ENCODE results near the gene DHX8. TPM values are rescaled to one million over a fixed set of nuclear protein-coding genes. Genes with fewer than 3 reads are reported as not detected.

Gene DHX8
- total RNA-seq, 1 experiment from 2014 or later: 53.5 TPM

DNA sequence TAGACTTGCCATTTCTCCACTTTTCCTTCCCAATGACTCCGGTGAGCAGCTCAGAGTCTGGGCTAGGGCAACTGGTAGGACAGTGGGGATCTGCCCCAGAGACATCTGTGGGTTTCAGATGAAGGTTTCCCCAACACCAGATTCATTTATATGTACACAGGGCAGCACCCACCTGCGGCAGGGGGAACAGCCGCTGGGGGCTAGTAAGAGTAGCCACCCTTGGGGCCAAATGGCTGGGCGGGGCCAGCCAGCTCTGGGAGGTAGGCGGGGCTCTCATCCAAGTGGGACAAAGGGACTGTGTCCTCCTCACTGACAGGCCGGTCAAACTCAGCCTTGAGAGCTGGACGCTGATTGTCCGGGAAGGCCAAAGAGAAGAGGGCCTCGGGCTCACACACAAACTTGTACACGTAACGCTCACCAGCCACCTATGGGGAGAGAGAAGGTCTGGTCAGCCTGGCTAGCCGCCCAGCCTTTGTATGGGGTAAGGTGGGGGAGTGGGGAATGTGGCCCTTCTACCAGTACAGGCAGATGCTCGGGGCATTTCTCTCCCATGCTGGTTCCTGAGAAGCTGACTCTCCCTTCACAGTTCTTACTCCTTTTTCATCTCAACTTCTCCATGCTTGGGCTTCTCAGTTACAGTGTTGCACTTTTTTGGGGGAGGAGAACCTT is 44.7 kb downstream of the DHX8 start:
- ChIA-PET RAD21 (ENCODE audit: low non-redundant PET in 1 of 2, low total read pairs in 2 of 2, uncharacterized antibody in 2 of 2, unreplicated experiment in 2 of 2) (no interaction called here), POLR2A (no interaction called here), CTCF (no interaction called here)
- H2AFZ ChIP-seq (ENCODE audit: low read depth, low read length, poor library complexity, severe bottlenecking): no peak overlapping the region
- ATAC-seq: 0 out of 2 replicates have a peak, but pooled peaks have one; percentile 43
- no TSS peak for BruUV-seq (replicated peaks)
- no peak overlapping the region; the same call in 1 of the 2 replicates for H3K27ac ChIP-seq (ENCODE audit: low read depth, low read length)
- peaks cover 14 to 23% of the 10 kb centered on the region in 2 experiments; a peak in 3 of 4 replicates for H3K36me3 ChIP-seq (ENCODE audit: control insufficient read depth in 1 of 2, insufficient read depth in 2 of 2, low read length in 2 of 2)
- no peak for DNase-seq (ENCODE audit: low read depth, low spot score)
- no peaks in the 10 kb centered on the region for H3K79me2 ChIP-seq (ENCODE audit: insufficient read depth, low read length)
- peaks cover 19 to 32% of the 10 kb centered on the region in 2 experiments for H3K4me1 ChIP-seq (ENCODE audit: control insufficient read depth in 1 of 2, insufficient read depth in 2 of 2, low read length in 2 of 2)
- intact Hi-C loops (cut with micrococcal nuclease): no loop called here
- no peaks in the 10 kb centered on the region for H4K20me1 ChIP-seq (ENCODE audit: insufficient read depth)
- TF ChIP-seq, protein P1, sequence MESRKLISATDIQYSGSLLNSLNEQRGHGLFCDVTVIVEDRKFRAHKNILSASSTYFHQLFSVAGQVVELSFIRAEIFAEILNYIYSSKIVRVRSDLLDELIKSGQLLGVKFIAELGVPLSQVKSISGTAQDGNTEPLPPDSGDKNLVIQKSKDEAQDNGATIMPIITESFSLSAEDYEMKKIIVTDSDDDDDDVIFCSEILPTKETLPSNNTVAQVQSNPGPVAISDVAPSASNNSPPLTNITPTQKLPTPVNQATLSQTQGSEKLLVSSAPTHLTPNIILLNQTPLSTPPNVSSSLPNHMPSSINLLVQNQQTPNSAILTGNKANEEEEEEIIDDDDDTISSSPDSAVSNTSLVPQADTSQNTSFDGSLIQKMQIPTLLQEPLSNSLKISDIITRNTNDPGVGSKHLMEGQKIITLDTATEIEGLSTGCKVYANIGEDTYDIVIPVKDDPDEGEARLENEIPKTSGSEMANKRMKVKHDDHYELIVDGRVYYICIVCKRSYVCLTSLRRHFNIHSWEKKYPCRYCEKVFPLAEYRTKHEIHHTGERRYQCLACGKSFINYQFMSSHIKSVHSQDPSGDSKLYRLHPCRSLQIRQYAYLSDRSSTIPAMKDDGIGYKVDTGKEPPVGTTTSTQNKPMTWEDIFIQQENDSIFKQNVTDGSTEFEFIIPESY (IDR thresholded peaks at IDR 0.05; ENCODE audit: extremely low read depth, insufficient replicate concordance, low read length): no peak
- TF ChIP-seq YY1 (IDR thresholded peaks at IDR 0.05; ENCODE audit: extremely low read depth, insufficient replicate concordance, low read depth, low read length) (no peak), SP1 (IDR thresholded peaks at IDR 0.05; ENCODE audit: low read depth) (no peak), ELF1 (IDR thresholded peaks at IDR 0.05; ENCODE audit: borderline replicate concordance, low read depth) (no peak), EGR1 (IDR thresholded peaks at IDR 0.05; ENCODE audit: low read depth) (no peak), TCF7L2 (IDR thresholded peaks at IDR 0.05; ENCODE audit: borderline replicate concordance, extremely low read depth, insufficient read depth, insufficient read length) (no peak), SRF (IDR thresholded peaks at IDR 0.05; ENCODE audit: low read depth) (no peak), EZH2 (IDR thresholded peaks at IDR 0.05) (no peak), ZFX (IDR thresholded peaks at IDR 0.05) (no peak), POLR2A (IDR thresholded peaks at IDR 0.05; ENCODE audit: borderline replicate concordance, extremely low read depth, insufficient read depth, insufficient read length) (no peak), FOSL1 (IDR thresholded peaks at IDR 0.05; ENCODE audit: low read depth) (no peak), ZNF274 (IDR thresholded peaks at IDR 0.05; ENCODE audit: low read depth, low read length) (no peak), SIN3A (IDR thresholded peaks at IDR 0.05; ENCODE audit: low read depth) (no peak), RAD21 (IDR thresholded peaks at IDR 0.05; ENCODE audit: low read depth) (no peak)
- TF ChIP-seq, protein P2, sequence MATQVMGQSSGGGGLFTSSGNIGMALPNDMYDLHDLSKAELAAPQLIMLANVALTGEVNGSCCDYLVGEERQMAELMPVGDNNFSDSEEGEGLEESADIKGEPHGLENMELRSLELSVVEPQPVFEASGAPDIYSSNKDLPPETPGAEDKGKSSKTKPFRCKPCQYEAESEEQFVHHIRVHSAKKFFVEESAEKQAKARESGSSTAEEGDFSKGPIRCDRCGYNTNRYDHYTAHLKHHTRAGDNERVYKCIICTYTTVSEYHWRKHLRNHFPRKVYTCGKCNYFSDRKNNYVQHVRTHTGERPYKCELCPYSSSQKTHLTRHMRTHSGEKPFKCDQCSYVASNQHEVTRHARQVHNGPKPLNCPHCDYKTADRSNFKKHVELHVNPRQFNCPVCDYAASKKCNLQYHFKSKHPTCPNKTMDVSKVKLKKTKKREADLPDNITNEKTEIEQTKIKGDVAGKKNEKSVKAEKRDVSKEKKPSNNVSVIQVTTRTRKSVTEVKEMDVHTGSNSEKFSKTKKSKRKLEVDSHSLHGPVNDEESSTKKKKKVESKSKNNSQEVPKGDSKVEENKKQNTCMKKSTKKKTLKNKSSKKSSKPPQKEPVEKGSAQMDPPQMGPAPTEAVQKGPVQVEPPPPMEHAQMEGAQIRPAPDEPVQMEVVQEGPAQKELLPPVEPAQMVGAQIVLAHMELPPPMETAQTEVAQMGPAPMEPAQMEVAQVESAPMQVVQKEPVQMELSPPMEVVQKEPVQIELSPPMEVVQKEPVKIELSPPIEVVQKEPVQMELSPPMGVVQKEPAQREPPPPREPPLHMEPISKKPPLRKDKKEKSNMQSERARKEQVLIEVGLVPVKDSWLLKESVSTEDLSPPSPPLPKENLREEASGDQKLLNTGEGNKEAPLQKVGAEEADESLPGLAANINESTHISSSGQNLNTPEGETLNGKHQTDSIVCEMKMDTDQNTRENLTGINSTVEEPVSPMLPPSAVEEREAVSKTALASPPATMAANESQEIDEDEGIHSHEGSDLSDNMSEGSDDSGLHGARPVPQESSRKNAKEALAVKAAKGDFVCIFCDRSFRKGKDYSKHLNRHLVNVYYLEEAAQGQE (IDR thresholded peaks at IDR 0.05; ENCODE audit: low read depth): no peak
- TF ChIP-seq, protein P3, sequence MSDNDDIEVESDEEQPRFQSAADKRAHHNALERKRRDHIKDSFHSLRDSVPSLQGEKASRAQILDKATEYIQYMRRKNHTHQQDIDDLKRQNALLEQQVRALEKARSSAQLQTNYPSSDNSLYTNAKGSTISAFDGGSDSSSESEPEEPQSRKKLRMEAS (IDR thresholded peaks at IDR 0.05): no peak
- TF ChIP-seq, protein P4, sequence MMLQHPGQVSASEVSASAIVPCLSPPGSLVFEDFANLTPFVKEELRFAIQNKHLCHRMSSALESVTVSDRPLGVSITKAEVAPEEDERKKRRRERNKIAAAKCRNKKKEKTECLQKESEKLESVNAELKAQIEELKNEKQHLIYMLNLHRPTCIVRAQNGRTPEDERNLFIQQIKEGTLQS (IDR thresholded peaks at IDR 0.05): no peak
- TF ChIP-seq, protein P5, sequence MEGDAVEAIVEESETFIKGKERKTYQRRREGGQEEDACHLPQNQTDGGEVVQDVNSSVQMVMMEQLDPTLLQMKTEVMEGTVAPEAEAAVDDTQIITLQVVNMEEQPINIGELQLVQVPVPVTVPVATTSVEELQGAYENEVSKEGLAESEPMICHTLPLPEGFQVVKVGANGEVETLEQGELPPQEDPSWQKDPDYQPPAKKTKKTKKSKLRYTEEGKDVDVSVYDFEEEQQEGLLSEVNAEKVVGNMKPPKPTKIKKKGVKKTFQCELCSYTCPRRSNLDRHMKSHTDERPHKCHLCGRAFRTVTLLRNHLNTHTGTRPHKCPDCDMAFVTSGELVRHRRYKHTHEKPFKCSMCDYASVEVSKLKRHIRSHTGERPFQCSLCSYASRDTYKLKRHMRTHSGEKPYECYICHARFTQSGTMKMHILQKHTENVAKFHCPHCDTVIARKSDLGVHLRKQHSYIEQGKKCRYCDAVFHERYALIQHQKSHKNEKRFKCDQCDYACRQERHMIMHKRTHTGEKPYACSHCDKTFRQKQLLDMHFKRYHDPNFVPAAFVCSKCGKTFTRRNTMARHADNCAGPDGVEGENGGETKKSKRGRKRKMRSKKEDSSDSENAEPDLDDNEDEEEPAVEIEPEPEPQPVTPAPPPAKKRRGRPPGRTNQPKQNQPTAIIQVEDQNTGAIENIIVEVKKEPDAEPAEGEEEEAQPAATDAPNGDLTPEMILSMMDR (IDR thresholded peaks at IDR 0.05 in 2 of 3, conservative IDR thresholded peaks at IDR 0.05 in 1 of 3; ENCODE audit: borderline replicate concordance in 1 of 3, insufficient read depth in 1 of 3, low read depth in 2 of 3, low read length in 2 of 3): no peak
- H3K4me3 ChIP-seq (replicated peaks in 1 of 2; ENCODE audit: low read depth in 1 of 2, low read length in 2 of 2): no peak overlapping the region
- no peaks in the 10 kb centered on the region for H3K9me3 ChIP-seq (ENCODE audit: control insufficient read depth in 1 of 2, insufficient read depth in 1 of 2, low read depth in 1 of 2, low read length in 2 of 2)
- H3K4me2 ChIP-seq (ENCODE audit: low read length): no peak overlapping the region
- no peaks in the 10 kb centered on the region for H3K27me3 ChIP-seq (ENCODE audit: insufficient read depth, low read length)
- H3K9me2 ChIP-seq (ENCODE audit: insufficient read depth): no peaks in the 10 kb centered on the region
- H3K9ac ChIP-seq (ENCODE audit: low read length): no peak overlapping the region

All from HCT116 (cell line).